Choroid plexus epithelial cell (primary cell): ENCODE measurements around the gene KCNG2.

Experiments
- DNase-seq: peaks from one replicate; pipeline ENCODE4 v3.0.0-alpha.2; 2010; ENCODE audit warnings: low read depth
- H3K4me3 ChIP-seq: 2 replicates; pipeline ENCODE4 v1.5.1; 2011; ENCODE audit warnings: low read depth, mild to moderate bottlenecking, control low read depth, low read length, moderate library complexity
- TF ChIP-seq, protein P1 (sequence below): conservative IDR thresholded peaks from 2 replicates; pipeline ENCODE4 v1.5.1; 2011; ENCODE audit warnings: low read depth, mild to moderate bottlenecking, control low read depth, inconsistent platforms, low read length, moderate library complexity

Gene KCNG2

DNA sequence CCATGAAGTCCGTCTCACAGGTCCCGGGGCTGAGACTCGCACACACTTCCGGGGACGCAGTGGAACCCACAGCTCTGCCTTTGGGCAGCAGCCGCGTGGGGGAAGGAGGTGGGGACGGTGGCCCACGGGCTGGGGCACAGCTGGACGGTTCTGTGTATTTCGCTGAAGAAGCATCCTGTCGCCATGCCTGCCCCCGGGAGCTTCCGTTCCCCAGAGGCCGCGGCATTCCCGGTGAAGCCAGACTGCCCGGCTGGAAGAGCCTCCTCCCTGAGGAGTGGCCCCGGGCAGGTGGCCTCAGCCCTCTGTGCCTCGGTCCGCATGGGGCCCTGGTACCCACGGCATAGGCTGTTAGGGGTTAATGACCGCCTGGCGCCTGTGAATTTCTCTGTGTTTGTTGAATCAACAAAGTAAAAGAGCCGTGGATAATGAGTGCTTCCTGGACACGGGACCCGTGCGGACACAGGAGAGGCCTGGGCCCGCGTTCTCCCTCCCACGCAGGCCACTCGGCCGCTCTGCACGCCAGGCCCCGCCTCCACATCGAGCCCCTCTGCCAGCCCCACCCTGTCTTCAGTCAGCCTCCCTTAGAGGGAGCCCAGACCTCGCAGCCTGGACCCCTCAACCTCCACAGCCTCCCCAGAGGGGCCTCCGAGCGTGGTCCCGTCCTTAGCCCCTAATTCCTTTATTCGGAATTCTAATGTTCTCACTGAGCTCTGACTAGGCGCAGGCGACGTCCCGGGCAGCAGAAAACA is 51.0 kb downstream of the KCNG2 start:
- H3K4me3 ChIP-seq: peak overlapping the region; percentile 45
- TF ChIP-seq, protein P1, sequence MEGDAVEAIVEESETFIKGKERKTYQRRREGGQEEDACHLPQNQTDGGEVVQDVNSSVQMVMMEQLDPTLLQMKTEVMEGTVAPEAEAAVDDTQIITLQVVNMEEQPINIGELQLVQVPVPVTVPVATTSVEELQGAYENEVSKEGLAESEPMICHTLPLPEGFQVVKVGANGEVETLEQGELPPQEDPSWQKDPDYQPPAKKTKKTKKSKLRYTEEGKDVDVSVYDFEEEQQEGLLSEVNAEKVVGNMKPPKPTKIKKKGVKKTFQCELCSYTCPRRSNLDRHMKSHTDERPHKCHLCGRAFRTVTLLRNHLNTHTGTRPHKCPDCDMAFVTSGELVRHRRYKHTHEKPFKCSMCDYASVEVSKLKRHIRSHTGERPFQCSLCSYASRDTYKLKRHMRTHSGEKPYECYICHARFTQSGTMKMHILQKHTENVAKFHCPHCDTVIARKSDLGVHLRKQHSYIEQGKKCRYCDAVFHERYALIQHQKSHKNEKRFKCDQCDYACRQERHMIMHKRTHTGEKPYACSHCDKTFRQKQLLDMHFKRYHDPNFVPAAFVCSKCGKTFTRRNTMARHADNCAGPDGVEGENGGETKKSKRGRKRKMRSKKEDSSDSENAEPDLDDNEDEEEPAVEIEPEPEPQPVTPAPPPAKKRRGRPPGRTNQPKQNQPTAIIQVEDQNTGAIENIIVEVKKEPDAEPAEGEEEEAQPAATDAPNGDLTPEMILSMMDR: no peak
- DNase-seq: peak; percentile 21

DNA sequence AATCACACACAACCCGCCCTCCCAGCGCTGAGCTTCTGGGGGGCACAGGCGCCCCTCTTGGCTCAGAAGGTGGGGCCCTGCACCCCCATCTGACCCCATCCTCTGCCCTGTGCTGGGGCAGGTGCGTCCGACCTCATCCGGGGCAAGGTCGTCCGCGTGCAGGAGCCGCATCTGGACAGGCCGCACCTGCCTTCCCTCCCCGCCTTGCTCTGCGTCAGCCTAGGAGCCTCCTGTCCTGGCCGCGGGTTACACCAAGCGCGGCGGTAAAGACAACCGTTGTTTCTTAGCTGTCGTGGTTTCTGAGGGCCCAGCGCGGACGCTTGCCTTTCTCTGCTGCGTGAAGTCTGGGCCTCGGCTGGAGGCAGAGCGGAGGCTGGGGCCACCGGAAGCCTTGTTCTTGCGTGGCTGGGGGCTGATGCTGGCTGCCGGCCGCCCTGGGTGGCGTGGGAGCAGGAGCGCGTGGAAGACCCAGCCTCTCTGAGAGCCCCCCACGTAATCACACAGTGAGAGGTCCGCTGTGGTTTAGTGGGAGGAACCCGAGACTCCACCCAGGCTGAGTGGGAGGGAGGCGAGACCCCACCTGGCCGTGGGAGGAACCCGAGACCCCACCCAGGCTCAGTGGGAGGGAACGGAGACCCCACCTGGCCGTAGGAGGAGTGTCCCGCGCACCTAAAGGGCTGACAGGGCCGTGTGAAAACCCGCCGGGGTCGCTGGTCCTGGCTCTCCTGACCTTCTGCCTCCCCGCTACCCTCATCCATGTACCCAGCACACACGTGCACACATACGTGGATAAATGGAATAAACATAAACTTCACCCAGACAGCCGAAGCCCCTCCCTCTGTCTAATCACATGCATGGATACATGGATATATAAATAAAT is 51.8 kb downstream of the KCNG2 start:
- TF ChIP-seq, protein P1: no peak
- no peak for DNase-seq
- H3K4me3 ChIP-seq: no peak overlapping the region

DNA sequence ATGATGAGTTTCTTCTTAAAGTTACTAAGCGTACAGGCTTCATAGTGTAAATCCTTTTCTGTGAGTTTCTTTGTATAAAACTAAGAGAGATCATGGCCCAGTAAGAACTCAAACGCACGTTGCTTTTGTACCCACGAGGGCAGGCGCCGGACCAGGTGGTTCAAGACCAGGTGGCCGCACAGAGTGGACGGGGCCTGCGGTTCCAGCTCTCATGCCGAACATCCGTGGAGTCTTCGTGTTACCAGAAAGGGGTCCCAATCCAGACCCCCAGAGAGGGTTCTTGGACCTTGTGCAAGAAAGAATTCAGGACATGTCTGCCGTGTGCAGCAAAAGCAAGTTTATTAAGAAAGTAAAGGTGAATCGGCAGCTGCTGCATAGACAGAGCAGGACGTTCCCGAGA is 53.0 kb downstream of the KCNG2 start:
- TF ChIP-seq, protein P1: no peak
- DNase-seq: no peak
- no peak overlapping the region for H3K4me3 ChIP-seq

DNA sequence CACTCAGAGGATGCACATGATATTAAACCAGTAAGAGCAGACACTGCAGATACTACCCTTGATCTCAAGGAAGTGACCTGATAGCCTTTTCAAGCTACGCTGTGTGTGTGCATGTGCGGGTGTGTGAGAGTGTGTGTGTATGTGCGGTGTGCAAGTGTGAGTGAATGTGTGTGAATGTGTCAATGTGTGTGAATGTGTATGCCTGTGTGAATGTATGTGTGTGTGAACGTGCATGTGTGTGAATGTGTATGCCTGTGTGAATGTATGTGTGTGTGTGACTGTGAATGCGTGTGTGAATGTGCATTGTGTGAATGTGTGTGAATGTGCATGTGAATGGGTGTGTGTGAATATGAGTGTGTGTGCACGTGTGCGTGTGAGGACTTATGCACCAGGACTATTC is 53.8 kb downstream of the KCNG2 start:
- no peak for DNase-seq
- TF ChIP-seq, protein P1: no peak
- H3K4me3 ChIP-seq: no peak overlapping the region

DNA sequence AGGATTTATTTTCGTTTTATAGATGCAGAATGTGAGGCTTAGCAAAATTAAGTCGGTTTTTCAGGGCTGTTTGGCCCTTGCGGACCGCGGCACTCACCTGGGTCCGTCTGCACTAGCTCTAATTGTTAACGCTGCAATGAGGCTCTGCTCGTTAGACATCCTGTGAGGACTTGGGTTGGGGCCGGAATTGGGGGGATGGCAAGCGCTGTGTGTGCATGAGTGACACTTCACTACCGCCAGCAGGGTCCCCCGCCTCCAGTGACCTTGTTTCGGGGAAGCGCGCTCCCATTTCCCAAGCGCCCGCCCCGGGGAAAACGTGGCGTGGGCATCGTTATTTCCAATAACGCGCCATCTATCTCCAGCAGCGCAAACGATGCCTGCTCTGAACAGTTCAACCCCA is 54.2 kb downstream of the KCNG2 start:
- DNase-seq: no peak

DNA sequence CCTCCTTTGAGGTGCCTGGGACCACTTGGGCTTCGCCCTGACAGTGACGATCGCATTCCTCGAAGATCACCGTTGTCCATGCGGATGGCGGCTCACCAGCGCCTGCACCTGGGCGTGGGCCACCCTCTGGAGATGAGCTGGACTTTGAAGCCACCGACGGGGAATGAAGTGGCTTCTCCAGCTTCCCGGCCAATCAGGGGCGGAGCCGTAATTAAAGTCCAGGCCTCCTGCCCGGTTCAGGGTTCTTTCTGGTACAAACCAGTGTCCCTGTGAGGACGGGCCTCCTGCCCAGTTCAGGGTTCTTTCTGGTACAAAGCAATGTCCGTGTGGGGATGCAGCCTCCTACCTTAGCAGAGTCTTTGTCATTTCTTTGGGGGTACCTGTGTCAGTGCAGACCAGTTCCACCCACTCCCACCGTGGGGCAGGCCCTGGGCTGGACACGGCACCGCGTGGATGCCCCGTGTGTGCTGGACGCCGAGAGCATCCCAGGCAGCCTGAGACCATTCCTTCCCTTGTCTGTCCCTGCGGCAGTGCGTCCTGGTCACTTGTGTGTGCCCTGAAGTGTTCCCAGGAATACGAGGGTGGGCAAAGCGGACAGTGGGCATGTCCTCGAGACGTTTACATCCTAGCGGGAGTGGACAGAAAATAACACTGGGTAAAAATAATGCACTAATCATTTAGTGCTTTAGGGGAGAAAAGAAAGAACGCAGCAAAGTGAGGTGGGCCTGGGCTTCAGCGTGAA is 55.0 kb downstream of the KCNG2 start:
- TF ChIP-seq, protein P1: no peak
- H3K4me3 ChIP-seq: no peak overlapping the region
- no peak for DNase-seq

More for the DNA sequence above, 54.2 kb downstream of the KCNG2 start:
- no peak overlapping the region for H3K4me3 ChIP-seq
- TF ChIP-seq, protein P1: no peak
